Gastroesophageal sphincter (tissue), 3 donors: ENCODE measurements around the gene SUGCT.

Experiments
- EP300 ChIP-seq: sonication (generic); formaldehyde crosslinking; IDR thresholded peaks from one replicate; pipeline ENCODE4 v1.6.1; 2017; ENCODE audit warnings: antibody characterized with exemption, mild to moderate bottlenecking
- POLR2A ChIP-seq, 2 donors: fragments of 450-650 bp; IDR thresholded peaks; one replicate each; pipeline ENCODE4 v1.6.1; 2017; ENCODE audit warnings: antibody characterized with exemption in 2 of 2, mild to moderate bottlenecking in 2 of 2, moderate library complexity in 1 of 2
- POLR2AphosphoS5 ChIP-seq: sonication (generic); formaldehyde crosslinking; IDR thresholded peaks from one replicate; pipeline ENCODE4 v1.6.1; 2017; ENCODE audit warnings: antibody characterized with exemption
- TF ChIP-seq, protein P1 (sequence below), 4 experiments: fragments of 200-600 bp in 2 of 4; fragments of 450-650 bp in 2 of 4; sonication (generic) in 1 of 4; IDR thresholded peaks; one replicate each; pipeline ENCODE4 v1.5.1; 2017 to 2019; ENCODE audit warnings: antibody characterized with exemption in 4 of 4, mild to moderate bottlenecking in 2 of 4, moderate library complexity in 2 of 4

DNA sequence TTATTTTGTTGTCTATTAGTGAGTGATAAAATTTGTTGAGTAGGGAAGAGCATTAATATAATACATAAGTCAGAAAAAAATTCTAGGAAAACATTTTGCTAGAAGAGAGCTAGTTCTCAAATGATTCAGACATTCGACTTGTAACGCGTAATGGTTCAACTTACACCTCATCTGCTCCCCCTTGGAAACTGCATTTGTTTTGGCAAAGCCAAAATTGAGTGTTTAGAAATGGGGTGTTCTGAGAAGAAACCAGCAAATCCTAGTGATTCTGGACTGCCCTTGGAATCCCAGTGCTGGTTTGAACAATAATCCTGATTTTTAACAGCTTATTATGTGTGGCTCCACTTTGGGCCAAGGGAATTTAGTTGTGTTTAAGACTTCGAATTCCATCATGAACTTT is 475.7 kb downstream of the SUGCT start:
- TF ChIP-seq, protein P1, sequence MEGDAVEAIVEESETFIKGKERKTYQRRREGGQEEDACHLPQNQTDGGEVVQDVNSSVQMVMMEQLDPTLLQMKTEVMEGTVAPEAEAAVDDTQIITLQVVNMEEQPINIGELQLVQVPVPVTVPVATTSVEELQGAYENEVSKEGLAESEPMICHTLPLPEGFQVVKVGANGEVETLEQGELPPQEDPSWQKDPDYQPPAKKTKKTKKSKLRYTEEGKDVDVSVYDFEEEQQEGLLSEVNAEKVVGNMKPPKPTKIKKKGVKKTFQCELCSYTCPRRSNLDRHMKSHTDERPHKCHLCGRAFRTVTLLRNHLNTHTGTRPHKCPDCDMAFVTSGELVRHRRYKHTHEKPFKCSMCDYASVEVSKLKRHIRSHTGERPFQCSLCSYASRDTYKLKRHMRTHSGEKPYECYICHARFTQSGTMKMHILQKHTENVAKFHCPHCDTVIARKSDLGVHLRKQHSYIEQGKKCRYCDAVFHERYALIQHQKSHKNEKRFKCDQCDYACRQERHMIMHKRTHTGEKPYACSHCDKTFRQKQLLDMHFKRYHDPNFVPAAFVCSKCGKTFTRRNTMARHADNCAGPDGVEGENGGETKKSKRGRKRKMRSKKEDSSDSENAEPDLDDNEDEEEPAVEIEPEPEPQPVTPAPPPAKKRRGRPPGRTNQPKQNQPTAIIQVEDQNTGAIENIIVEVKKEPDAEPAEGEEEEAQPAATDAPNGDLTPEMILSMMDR (IDR thresholded peaks at IDR 0.05), result no peak
- TF ChIP-seq POLR2AphosphoS5 (no peak), POLR2A (IDR thresholded peaks at IDR 0.05) (no peak), EP300 (no peak)
